GM18498 (cell line): ENCODE data around the gene TCEANC.
"Not testable (repeated sequence)": the region's sequence is repeated elsewhere in the genome, so short reads cannot be mapped to it uniquely, and the experiment has no call there.

Source experiments
- ATAC-seq: cut with Tn5 transposase; IDR thresholded peaks from one replicate; pipeline ENCODE4 v1.9.1; 2021; ENCODE audit warnings: mild to moderate bottlenecking, moderate library complexity; ENCODE audit not compliant: unreplicated experiment

The TCEANC gene

DNA sequence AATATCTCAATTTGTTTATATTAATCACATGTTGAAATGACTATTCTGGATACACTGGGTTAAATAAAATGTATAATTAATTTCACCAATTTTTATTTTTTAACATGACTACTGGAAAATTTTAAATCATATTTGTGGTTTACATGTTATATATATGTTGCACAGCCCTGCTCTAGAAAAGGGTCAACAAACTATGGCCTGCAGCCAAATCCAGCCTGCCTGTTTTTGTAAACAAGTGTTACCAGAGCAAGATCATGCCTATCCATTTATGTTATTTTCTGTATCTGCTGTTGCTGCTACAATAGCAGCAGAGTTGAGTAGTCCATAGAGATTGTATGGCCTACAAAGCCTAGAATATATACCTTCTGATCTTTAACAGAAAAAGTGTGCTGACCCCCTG lies 1.2 kb downstream of the TCEANC start:
- ATAC-seq, result no peak

DNA sequence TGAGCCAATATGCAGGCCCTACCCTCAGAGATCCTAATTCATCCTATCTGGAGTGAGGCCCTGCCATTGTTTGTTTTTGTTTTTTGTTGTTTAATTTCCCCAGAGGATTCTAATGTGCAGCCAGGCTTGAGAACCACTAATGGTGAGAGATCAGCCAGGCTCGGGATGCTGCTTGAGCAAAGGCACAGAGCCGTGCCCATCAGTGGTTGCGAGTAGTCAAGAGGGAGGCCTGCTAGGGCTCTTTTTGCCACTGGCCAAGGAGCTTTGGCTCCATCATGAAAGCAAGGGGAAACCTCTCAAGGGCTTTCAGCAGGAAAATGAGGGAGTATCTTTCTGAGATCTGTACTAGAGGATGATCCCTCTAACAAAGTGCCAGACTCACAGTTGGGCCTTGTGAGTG lies 2.7 kb downstream of the TCEANC start:
- no peak for ATAC-seq

DNA sequence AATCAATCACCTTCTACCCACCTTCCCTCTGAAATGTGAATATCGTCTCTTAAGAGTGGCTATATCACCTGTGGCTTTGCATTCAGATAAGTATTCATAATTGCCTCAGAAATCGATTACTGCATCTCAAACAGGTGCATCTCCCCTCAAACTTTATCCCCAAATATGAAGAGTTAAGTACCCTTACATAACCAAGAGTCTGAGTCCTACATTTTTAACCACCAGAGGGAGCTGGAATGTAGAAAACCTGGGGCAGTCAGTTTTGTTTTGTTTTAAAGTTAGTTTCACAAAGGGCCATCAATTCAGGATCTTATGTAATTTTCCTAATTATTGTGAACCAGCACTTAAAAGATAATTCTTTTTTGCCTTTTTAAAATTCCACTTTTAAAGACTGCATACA lies 5.7 kb downstream of the TCEANC start:
- no peak for ATAC-seq

DNA sequence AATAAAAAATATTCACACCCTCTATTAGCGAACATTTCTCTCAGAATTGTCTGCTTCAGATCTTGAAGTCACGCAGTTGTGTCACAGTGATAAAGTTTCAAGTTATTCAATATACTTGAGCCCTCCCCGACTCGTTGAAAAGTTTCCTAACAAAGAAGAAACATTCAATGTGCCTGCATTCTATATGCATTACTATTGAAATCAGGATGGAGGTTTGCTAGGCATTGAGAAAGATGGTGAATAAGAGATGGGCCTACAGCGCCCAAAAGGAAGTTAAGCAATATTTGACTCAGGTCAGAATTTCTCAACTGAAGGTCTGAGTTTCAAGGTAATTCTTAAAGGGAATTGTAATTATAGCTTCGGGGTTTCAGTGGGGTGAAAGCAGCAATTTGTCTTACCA lies 6.1 kb downstream of the TCEANC start:
- no peak for ATAC-seq

DNA sequence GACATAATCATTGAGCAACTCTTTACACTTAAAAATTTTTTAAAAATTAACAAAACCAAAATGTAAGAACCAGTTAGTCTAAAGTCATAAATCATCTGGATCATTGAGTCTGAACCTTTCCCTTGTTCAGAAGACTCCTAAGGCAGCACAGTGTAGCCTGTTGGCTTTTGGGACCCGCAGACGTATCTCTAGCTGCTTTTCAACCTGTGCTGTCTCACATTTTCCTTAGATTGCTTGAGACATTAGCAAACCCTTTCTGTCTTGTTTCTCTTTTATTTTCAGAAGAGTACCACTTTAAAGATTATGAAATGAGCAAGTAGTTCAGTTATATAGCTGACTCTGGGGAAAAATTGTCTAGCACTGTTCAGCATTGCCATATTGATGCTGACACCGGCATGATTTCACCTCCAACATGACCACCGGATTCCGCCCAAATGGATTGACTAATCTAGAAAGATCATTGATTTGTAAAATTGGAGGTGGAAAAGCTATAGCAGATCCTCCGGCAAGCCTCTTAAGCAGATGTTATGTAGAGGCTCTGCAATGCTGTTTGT lies 8.9 kb downstream of the TCEANC start:
- ATAC-seq, result peak; percentile 33

DNA sequence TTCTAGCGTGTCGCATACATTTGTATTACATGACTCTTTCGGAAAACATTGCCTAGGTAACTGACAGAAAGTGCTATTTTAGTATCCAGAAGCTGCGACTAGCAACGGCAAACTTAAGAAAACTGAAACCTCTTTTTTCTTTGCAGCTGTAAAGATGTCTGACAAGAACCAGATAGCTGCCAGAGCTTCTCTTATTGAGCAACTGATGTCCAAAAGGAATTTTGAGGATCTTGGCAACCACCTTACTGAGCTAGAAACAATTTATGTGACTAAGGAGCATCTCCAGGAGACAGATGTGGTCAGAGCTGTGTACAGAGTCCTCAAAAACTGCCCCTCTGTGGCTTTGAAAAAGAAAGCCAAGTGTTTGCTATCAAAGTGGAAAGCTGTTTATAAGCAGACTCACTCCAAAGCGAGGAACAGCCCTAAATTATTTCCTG lies 9.4 kb downstream of the TCEANC start:
- peak; percentile 63 for ATAC-seq

DNA sequence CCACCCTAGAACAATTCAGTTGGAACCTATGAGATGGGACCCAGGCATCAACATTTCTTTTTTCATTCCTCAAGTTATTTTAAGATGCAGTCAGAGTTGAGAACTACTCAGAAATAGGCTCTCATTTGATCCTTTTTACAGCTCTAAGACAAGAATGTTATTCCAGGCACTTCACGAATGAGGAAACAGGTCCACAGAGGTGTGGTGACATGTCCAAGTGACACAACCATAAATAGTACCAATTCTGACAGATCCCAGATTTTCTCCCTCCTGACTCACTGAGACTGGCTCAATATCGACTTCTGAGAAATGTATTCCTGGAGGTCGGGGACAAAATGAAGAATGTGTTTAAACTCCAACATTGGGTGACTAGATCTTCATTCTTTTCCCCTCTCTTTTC lies 11.1 kb downstream of the TCEANC start:
- no peak for ATAC-seq

DNA sequence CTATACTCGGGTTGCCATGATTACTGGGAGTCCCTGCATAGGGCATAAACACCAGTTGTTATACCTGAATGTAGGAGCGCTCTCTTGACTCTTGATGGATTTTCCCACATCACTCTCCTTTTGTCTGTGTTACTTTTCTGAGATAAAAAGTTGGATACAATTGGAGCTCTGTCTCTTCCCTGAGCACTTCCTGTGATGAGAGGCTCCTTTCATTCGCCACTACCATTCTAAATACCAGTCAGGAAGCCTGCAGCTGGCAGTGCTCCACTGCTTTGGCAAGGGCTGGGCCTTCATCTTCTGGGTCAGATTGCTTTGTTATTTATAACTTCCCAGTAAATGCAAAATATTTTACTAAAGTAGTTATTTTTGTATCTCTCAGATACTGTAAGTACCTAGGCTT lies 13.9 kb downstream of the TCEANC start:
- ATAC-seq, result no peak

DNA sequence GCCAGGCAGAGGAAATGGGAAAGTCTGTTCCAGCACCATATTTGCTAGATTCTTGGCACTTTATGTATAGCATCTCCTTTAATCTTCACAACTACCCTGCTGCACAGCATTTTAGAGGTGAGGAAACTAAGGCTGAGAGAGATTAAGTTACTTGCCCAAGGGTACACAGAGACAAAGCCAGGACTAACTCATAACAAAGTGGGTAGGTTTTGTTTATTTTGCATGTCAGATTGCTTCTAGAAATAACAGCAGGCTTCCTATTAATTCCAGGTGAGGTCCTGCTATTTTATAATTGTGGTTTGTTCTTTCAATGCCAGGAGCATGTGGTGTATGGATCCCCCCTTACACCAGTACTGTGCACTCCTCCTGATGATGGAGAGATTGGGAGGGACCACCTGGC lies 15.0 kb downstream of the TCEANC start:
- ATAC-seq, result no peak

DNA sequence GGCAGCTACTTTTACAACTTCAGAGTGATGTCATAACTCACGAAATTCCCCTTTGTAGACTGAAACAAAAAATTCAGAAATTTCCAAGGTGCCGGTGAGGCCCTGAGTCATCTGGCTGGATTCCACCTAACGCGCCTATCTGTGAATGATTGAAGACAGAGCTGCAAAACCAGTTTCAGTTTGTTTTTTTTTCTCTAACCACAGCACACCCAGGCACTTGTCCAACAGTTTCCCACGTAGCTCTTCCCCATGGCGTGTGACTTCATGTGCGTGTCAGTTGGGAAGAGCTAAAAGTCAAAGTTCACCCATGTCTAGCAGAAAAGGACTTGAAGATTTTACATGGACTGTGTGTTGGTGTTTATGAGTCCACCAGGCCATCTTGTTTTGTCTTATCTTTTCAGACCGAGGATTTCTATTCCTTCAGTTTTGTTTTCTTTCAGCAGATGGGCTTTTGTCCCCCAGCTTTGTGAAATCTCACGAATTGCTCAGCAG lies 16.4 kb downstream of the TCEANC start:
- ATAC-seq, result peak; percentile 78

DNA sequence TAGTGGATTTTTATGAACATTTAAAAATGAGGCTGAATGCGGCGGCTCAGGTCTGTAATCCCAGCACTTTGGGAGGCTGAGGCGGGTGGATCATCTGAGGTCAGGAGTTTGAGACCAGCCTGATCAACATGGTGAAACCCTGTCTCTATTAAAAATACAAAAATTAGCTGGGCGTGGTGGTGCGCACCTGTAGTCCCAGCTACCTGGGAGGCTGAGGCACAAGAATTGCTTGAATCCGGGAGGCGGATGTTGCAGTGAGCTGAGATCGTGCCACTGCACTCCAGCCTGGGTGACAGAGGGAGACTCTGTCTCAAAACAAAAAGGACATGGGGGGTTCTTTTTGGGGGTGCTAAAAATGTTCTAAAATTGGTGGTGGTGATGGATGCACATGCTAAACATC lies 16.8 kb downstream of the TCEANC start:
- ATAC-seq, result not testable (repeated sequence)

DNA sequence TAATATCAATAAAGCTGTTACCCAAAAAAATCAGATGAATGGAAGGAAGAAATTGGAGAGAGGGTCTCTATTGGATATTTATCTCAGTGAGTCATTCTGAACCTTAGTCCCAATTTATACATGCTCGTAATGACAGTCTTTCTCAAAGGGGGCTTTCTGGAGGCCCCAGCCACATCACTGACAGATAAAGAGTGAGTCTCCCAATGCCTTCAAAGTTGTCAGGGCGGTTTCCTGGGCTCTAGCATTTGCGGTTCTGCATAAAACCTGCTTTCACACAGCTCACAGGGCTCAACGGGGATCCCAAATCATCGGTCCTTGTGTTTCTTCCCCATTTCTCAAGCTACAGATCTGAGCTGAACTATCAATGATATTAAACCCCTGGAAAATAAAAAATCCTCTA lies 17.3 kb downstream of the TCEANC start:
- no peak for ATAC-seq

DNA sequence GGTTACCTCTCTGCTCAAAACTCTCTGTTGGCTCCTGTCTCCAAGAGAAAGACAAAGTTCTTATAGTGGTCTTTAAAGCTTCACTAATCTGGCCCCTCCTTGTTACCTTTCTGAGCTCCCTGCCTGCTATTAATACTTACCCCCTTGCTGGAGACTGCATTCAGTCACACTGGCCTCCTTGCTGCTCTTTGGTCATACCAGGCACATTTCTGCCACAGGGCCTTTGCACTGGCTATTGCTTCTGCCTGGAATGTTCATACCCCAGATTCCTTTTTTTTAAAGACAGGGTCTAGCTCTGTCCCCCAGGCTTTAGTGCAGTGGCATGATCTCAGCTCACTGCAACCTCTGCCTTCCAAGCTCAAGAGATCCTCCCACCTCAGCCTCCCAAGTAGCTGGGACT lies 20.1 kb downstream of the TCEANC start:
- no peak for ATAC-seq

DNA sequence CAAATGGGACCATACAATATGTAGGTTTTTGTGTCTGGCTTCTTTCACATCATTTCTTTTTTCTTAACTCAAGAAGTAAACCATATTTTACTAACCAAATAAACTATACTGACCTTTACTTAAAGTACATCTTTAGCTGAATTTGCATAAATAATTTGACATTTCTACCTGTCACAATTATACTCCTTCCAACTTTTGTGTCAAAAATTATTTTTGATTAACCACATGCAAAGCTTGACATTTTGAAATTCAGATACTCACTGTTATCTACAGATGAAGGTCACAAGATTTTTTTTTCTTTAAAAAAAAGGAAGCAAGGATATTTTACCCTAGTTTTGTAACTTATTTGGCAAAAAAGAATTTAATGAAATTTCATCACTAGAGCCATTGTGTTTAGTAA lies 23.9 kb downstream of the TCEANC start:
- no peak for ATAC-seq

DNA sequence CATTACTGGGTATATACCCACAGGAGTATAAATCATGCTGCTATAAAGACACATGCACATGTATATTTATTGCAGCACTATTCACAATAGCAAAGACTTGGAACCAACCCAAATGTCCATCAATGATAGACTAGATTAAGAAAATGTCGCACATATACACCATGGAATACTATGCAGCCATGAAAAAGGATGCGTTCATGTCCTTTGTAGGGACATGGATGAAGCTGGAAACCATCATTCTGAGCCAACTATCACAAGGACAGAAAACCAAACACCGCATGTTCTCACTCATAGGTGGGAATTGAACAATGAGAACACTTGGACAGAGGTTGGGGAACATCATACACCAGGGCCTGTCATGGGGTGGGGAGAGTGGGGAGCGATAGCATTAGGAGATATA lies 26.8 kb downstream of the TCEANC start:
- not testable (repeated sequence) for ATAC-seq

DNA sequence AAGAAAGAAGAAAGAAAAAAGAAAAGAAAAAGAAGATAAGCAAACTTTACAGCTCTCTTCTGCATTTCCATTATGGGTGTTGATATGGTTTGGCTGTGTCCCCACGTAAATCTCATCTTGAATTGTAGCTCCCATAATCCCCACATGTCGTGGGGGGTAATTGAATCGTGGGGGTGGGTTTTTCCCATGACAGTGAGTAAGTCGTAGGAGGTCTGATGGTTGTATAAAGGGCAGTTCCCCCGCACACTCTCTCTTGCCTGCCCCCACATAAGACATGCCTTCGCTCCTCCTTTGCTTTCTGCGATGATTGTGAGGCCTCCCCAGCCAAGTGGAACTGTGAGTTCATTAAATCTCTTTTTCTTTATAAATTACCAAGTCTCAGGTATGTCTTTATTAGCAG lies 28.7 kb downstream of the TCEANC start:
- no peak for ATAC-seq

DNA sequence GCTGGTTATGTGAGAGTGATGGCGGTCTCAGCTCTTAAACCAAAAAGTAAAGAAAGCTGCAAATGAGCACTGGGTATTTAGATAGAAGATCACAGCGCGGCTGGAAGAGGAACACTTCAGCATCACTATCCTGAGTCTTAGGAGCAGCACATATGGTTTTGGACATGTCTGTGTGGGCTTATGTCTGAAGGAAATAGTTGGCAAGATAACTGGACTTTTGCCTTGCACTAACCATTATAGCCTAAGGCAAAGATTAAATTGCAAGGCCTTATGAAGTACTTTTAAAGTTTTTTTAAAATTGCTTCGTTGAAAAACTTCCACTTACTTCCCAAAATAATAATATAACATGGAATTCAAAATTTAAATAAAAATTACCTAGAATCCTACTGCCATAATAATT lies 31.4 kb downstream of the TCEANC start:
- no peak for ATAC-seq

DNA sequence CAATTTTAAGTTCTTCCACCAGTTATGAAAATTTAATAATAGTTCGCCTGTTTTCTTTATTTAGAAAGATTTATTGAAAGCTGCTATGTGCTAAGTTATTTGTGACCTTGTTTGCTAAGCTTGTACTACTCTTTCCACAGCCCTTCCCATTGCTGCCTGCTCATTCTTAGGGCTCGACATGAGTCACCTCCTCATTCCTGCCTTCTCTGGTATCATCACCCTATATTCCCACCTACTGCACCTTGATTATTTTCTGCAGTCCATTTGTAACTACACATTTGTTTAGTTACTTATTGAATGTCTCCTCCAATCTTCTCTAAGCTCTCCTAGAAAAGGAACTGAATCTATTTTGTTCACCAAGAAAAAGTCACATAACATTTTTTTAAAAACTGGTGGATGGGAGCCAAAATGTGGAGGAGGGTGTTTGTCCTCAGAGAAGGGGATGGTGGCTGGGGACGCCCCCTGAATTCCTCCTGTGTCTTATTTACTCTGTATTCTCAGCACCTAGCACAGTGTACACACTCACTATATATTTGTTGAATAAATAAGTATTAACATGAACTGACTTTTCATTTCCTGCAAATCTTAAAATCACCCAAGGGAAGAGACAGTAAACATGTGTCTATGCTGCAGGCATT lies 32.3 kb downstream of the TCEANC start:
- ATAC-seq, result no peak

DNA sequence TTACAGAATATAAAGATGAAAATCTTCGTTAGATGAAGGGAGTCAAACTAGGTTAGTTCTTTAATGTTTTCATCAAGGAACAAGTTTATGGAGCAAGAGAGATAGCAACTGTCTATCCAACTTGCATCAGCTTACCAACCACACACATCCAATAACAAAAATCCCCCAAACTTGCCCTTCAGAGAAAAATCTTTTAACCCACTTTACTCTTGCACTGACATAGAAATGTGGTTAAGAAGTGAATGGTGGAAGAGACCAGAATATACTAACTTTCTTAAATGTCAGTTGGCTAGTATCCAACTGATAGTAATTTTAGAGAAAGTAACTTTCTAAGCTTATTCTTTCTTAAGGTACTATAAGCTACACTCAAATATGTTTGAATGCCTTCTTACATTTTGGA lies 34.3 kb downstream of the TCEANC start:
- no peak for ATAC-seq

DNA sequence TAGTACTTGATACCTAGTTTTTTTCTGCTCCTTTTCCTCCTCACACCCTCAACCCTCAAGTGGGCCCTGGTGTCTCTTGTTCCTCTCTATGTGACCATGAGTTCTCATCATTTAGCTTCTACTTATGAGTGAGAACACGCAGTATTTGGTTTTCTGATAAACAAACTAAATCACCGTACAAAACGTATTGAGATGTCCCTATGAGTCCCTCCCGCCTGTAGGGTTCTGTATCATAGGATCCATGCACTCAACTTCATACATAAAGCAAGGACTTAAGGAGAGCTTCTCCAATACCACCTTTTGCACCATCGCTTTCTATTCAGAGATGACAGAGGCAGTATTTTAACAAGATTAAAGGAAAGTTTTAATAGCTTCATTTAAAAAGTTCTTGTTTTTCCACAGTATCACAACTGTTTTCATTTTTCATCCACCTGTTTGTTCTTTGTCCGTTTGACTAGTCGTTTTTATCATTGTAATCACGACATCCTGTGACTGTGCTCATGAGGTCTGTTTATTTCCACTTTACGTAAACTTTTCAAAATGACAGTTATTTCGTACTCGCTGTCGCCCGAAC lies 35.5 kb downstream of the TCEANC start:
- no peak for ATAC-seq

DNA sequence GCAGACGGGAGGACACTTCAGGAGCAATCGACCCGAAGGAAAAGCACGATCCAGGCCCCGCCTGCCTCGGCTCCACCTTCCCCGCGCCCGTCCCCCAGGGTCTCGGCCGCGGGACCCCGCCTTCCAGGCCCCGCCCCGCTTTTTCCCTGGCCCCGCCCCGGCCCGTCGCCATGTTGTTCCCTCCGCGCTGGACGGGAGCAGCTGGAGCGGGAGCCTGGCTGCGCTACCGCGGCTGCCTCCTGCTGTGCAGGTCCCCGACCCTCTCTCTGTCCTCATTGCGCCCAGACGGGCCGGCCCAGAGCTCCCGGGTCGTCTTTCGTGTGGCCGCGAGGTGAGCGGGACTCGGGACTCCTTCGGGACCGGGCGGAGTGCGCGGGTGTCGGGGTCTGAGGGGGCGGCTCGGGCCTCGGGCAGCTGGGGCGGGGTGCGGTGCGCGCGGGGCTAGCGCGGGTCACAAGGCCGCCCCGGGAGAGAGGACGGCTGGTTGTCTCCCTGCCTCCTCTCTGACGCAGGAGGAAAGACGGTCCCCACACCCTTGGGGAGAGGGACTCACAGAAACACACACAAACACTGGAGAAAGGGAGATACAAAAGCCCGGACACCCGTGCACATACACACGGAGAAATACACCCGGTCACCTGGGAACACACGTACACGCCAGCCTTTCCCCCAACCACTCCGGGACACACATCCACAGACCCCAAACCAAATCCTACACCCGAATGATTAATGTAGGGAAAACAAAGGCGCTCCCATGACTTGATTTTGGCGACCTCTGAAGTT lies 36.2 kb downstream of the TCEANC start, which contains the start of gene RAB9A:
Gene RAB9A (plus strand): TSS at position 171 of the 783 bp plus-strand sequence. CDS start 19,619 bp downstream, outside the sequence.
- ATAC-seq, result peak; percentile 79

DNA sequence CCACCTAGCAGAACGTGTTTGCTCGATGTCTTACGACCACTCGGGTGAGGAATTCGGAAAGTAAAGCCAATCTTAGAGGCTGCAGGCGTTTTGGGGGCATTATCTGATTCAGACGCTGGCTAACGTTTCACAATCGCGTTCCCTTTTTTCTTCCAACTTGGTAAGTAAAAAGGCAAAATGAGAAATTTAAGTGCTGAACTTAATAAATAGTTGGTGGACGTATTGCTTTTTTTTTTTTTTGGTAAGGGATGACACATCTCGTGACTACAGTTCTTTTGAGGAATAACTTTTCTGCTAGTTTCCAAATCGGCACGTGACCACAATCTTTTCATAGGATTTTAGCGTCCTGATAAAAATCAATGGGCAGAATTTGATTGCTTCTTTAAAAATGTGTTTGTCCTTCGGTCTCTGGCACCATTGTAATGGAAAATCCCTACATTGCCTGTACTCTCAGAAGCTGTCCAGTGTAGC lies 36.8 kb downstream of the TCEANC start:
- no peak for ATAC-seq
